Measurements from ENCODE around the gene KCNQ5. TPM values are rescaled to one million over a fixed set of nuclear protein-coding genes. Genes with fewer than 3 reads are reported as not detected.

The KCNQ5 gene
- total RNA-seq, 1 experiment from 2014 or later, result 17.8 TPM

DNA sequence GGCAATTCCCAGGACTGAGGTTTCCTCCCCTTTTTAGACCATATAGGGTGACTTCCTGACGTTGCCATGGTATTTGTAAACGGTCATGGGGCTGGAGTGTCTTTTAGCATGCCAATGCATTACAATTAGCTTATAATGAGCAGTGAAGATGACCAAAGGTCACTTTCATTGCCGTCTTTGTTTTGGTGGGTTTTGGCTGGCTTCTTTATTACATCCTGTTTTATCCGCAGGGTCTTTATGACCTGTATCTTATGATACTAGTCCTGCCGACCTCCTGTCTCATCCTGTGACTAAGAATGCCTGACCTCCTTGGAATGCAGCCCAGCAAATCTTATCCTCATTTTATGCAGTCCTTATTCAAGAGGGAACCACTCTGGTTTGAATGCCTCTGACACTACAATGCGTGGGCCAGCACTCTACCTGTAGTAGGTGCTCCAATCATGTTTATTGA is 190.1 kb downstream of the KCNQ5 start:
- no peaks in the 10 kb centered on the region for H3K9me3 ChIP-seq (ENCODE audit: low read depth, low read length, poor library complexity, severe bottlenecking)
- POLR2A ChIA-PET (ENCODE audit: low non-redundant PET), result no interaction called here
- intact Hi-C loops (cut with micrococcal nuclease; ENCODE audit: unreplicated experiment), result loop anchor here (5.0 kb wide), 1 partner anchor 95 kb away; no protein-coding TSS in a partner anchor
- TF ChIP-seq EZH2 (IDR thresholded peaks at IDR 0.05; ENCODE audit: borderline replicate concordance, low read depth, low read length, poor library complexity, severe bottlenecking), result no peak
- TF ChIP-seq, protein P1, sequence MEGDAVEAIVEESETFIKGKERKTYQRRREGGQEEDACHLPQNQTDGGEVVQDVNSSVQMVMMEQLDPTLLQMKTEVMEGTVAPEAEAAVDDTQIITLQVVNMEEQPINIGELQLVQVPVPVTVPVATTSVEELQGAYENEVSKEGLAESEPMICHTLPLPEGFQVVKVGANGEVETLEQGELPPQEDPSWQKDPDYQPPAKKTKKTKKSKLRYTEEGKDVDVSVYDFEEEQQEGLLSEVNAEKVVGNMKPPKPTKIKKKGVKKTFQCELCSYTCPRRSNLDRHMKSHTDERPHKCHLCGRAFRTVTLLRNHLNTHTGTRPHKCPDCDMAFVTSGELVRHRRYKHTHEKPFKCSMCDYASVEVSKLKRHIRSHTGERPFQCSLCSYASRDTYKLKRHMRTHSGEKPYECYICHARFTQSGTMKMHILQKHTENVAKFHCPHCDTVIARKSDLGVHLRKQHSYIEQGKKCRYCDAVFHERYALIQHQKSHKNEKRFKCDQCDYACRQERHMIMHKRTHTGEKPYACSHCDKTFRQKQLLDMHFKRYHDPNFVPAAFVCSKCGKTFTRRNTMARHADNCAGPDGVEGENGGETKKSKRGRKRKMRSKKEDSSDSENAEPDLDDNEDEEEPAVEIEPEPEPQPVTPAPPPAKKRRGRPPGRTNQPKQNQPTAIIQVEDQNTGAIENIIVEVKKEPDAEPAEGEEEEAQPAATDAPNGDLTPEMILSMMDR (conservative IDR thresholded peaks at IDR 0.05; ENCODE audit: low read depth, low read length), result no peak
- CTCF ChIA-PET, result no interaction called here
- H3K4me1 ChIP-seq (ENCODE audit: insufficient read depth, low read length, poor library complexity, severe bottlenecking), result peaks cover 5% of the 10 kb centered on the region
- H3K27ac ChIP-seq (ENCODE audit: low read depth, low read length, poor library complexity, severe bottlenecking), result no peak overlapping the region
- H3K4me3 ChIP-seq (ENCODE audit: low read depth, low read length, poor library complexity, severe bottlenecking), result no peak overlapping the region
- no peaks in the 10 kb centered on the region for H3K36me3 ChIP-seq (ENCODE audit: insufficient read depth, low read length, poor library complexity, severe bottlenecking)
- H3K27me3 ChIP-seq (replicated peaks; ENCODE audit: insufficient read depth, low read depth, low read length, poor library complexity), result no peaks in the 10 kb centered on the region
- no peak for DNase-seq (ENCODE audit: low spot score)
- BruUV-seq (replicated peaks), result no TSS peak

GRCh38 chr6:72813807-72814596 is 192.1 kb downstream of the KCNQ5 start:
- BruUV-seq (replicated peaks), result no TSS peak
- Histone ChIP-seq H3K36me3 (ENCODE audit: insufficient read depth, low read length, poor library complexity, severe bottlenecking) (no peaks in the 10 kb centered on the region), H3K4me3 (ENCODE audit: low read depth, low read length, poor library complexity, severe bottlenecking) (no peak overlapping the region), H3K4me1 (ENCODE audit: insufficient read depth, low read length, poor library complexity, severe bottlenecking) (peaks cover 5% of the 10 kb centered on the region), H3K27me3 (replicated peaks; ENCODE audit: insufficient read depth, low read depth, low read length, poor library complexity) (no peaks in the 10 kb centered on the region), H3K9me3 (ENCODE audit: low read depth, low read length, poor library complexity, severe bottlenecking) (no peaks in the 10 kb centered on the region), H3K27ac (ENCODE audit: low read depth, low read length, poor library complexity, severe bottlenecking) (no peak overlapping the region)
- DNase-seq (ENCODE audit: low spot score), result no peak
- ChIA-PET CTCF (no interaction called here), POLR2A (ENCODE audit: low non-redundant PET) (no interaction called here)
- intact Hi-C loops (cut with micrococcal nuclease; ENCODE audit: unreplicated experiment), result loop anchor here (5.0 kb wide), 1 partner anchor 93 kb away; no protein-coding TSS in a partner anchor
- TF ChIP-seq, protein P1 (conservative IDR thresholded peaks at IDR 0.05; ENCODE audit: low read depth, low read length), result no peak
- TF ChIP-seq EZH2 (IDR thresholded peaks at IDR 0.05; ENCODE audit: borderline replicate concordance, low read depth, low read length, poor library complexity, severe bottlenecking), result no peak

DNA sequence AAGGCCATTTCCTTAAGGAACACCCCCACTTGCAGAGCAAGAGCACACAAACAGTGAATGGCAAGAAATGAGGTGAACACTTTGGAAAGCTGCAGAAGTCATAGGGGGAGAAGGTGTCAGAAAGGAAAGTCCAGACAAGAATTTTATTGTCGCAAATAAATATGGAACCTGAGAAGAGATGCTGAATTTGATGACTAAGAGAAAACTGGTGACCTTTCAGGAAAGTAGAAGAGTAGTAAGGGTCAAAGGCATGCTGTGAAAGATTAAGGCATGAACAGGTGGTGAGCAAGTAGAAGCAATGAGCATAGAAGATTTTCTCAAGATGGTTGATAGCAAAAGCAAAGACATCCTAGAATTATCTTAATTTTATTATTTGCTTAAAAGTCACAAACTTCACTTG is 194.2 kb downstream of the KCNQ5 start:
- H3K27ac ChIP-seq (ENCODE audit: low read depth, low read length, poor library complexity, severe bottlenecking), result no peak overlapping the region
- H3K9me3 ChIP-seq (ENCODE audit: low read depth, low read length, poor library complexity, severe bottlenecking), result no peaks in the 10 kb centered on the region
- H3K36me3 ChIP-seq (ENCODE audit: insufficient read depth, low read length, poor library complexity, severe bottlenecking), result no peaks in the 10 kb centered on the region
- CTCF ChIA-PET, result no interaction called here
- intact Hi-C loops (cut with micrococcal nuclease; ENCODE audit: unreplicated experiment), result no loop called here
- no peak overlapping the region for H3K4me3 ChIP-seq (ENCODE audit: low read depth, low read length, poor library complexity, severe bottlenecking)
- no peaks in the 10 kb centered on the region for H3K27me3 ChIP-seq (replicated peaks; ENCODE audit: insufficient read depth, low read depth, low read length, poor library complexity)
- no TSS peak for BruUV-seq (replicated peaks)
- no peak for DNase-seq (ENCODE audit: low spot score)
- TF ChIP-seq EZH2 (IDR thresholded peaks at IDR 0.05; ENCODE audit: borderline replicate concordance, low read depth, low read length, poor library complexity, severe bottlenecking), result no peak
- TF ChIP-seq, protein P1 (conservative IDR thresholded peaks at IDR 0.05; ENCODE audit: low read depth, low read length), result no peak
- peaks cover 5% of the 10 kb centered on the region for H3K4me1 ChIP-seq (ENCODE audit: insufficient read depth, low read length, poor library complexity, severe bottlenecking)
- POLR2A ChIA-PET (ENCODE audit: low non-redundant PET), result no interaction called here
